Right cardiac atrium (tissue), 5 donors: ENCODE measurements around the gene NUDT14. TPM values are rescaled to one million over a fixed set of nuclear protein-coding genes. Genes with fewer than 3 reads are reported as not detected.

Experiments used
- ATAC-seq, 2 donors: fragments of 200-7000 bp; cut with Tn5 transposase; one replicate each; pipeline versions ENCODE4 v1.8.0 to v1.9.1; 2020; ENCODE audit warnings: moderate library complexity in 2 of 2, mild to moderate bottlenecking in 1 of 2
- DNase-seq, 3 donors: peaks; one replicate each; pipeline ENCODE4 v3.0.0-alpha.2; 2020
- H3K27ac ChIP-seq: one replicate; pipeline ENCODE4 v1.5.1; 2013; ENCODE audit warnings: mild to moderate bottlenecking, low read length, control low read depth, moderate library complexity
- H3K27me3 ChIP-seq: one replicate; pipeline ENCODE4 v1.6.1; 2013; ENCODE audit not compliant: control insufficient read depth, insufficient read depth
- H3K4me1 ChIP-seq: one replicate; pipeline ENCODE4 v1.6.1; 2013; ENCODE audit warnings: low read length; ENCODE audit not compliant: control insufficient read depth, insufficient read depth
- H3K4me3 ChIP-seq: one replicate; pipeline ENCODE4 v1.5.1; 2013; ENCODE audit warnings: low read length, control low read depth
- H3K9me3 ChIP-seq: one replicate; pipeline ENCODE4 v1.6.1; 2013; ENCODE audit warnings: low read length; ENCODE audit not compliant: control insufficient read depth
- WGBS: extraction: QIAGEN DNeasy Blood & Tissue Kit; methylation state at CpG from one replicate; pipeline ENCODE4 v1.1.7; 2013; 5-methylcytosine and 5-hydroxymethylcytosine counted together
- intact Hi-C, 4 donors: fragments of 100-400 bp; cut with DNase I; formaldehyde crosslinking; loops; one replicate each; pipeline versions ENCODE4 v1.11.0 to v1.14.0; 2022 to 2023
- polyA plus RNA-seq: library from polyadenylated mRNA; stranded (reverse); fragments of 200-250 nt; gene quantifications from one replicate; pipeline ENCODE4 v1.2.3, GENCODE V29; 2013
- total RNA-seq, 4 donors: library from RNA; stranded (reverse); fragmentation: NEBNext Ultra II Directional; extraction: Animal tissue kit (Norgen Biotek cat#: 25700); gene quantifications; one replicate each; pipeline ENCODE4 v1.2.1, GENCODE V29; 2021
- donor health status: healthy with polysubstance abuse.
- donor health status: DM: no; HTN: yes; CAD: no.
- donor health status: DM: no; HTN: no; CAD: no.
- donor health status: DM: no; HTN: yes; CAD: no; lungs with severe emphysema.
- donor health status: DM: yes; HTN: yes; CAD: no.

Gene NUDT14
- total and polyA plus RNA-seq, 5 donors, result 23.9 to 35.5 (median 31.4) TPM

DNA sequence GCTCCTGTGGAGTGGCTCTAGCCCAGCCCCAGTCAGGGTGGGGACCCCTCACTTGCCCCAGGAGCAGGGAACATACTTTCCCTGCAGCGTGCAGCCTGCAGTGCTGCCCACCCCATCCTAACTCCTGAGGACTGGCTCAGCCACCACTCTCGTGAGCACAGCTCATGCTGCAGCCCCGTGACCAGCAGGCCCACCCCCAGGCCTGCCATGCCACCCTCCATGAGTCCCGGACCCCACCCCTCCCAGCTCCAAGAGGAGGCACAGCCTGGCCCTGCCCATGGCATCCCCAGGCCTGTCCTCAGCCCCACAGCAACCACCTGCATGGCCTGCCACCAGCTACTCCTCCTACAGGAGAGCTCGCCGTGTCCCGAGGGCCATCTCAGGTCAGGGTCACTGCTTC is 8.6 kb downstream of the NUDT14 start:
- no peak for ATAC-seq
- WGBS, result 65% methylated on average over 7 of the region's 7 CpGs

DNA sequence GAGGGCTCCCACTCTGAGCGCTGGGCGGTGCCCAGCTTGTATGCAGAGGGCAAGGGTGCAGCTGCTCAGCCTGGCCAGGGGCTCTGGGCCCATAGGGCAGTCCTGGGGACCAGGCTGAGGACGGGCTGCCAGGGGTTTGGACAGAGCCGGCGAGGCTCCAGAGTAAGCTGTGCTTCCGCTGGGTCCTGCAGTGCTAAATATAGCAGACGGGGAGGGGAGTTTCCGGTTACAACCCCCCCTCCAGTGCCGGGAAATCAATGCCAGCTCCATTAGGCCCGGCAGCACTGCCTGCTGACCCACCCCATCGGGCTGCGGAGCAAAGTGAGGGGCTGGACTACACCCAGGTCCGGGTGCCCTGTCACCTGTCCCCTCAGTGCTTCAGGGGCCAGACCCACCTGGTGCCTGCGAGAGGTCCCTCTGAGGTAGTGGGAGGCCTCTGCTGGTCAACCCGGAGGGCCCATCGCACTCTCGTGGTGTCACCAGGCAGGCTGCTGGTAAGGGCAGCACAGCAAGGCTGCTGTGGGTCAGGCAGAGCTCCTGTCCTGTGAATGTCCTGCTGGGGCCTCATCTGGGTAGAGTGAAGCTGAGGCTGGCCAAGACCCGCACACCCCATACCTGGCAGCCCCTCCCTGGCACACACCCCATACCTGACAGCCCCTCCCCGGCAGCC is 10.0 kb downstream of the NUDT14 start:
- peaks cover 3% of the 10 kb centered on the region for H3K4me1 ChIP-seq
- intact Hi-C loops, result no loop called here
- peak; percentile 16 to 22 for ATAC-seq

More for the DNA sequence above, 8.6 kb downstream of the NUDT14 start:
- no peak for DNase-seq
- Histone ChIP-seq H3K27ac (no peak overlapping the region), H3K9me3 (no peaks in the 10 kb centered on the region), H3K4me1 (peaks cover 3% of the 10 kb centered on the region), H3K4me3 (no peak overlapping the region), H3K27me3 (no peaks in the 10 kb centered on the region)
- intact Hi-C loops, result no loop called here

DNA sequence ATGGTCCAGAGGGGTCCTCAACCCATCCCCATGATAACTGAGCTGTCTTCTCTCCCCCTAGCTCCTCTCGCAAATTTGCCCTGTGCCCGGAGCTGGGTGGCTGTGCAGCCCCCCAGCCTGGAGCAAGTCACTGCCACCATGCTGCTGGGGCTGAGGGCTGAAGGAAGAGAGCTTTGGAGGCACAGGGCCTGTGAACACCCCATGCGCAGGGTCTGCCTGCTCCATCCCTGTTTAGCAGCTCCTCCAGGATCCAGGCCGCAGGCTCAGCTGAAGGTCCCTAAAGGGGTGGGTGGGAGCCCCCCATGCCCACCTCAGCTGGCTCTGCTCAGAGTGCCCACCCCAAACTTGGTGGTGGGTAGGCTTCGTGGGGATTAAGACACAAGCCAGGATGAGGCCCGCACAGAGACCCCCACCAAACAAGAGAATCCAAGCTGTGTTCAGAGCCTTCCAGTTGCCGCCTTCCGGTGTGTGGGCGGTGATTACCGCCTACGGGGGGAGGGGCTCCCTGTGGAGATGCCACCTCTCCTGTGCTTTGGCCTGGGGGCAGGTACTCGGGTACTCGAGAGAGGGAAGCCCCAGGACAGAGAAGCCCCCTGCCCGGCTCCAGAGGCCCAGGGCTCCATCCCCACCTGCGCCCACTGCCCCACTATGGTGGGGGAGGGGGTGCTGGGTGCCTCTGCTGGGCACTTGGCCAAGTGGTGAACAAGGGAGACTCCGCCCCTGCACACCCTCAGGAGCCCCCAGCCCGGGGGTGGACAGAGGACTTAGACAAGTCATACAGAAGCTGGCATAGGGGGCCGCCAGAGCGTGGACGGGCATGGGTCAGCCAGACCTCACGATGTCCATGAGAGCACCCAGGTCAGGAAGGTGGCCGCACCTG is 11.1 kb downstream of the NUDT14 start:
- H3K4me1 ChIP-seq, result peaks cover 3% of the 10 kb centered on the region
- intact Hi-C loops, result loop anchor here in 1 of 4 donors (5.0 kb wide), 1 partner anchor 78 kb away; no protein-coding TSS in a partner anchor
- DNase-seq (no peak), ATAC-seq (no peak)
- H3K4me3 ChIP-seq, result no peak overlapping the region
- WGBS, result 81% methylated on average over 22 of the region's 22 CpGs
- H3K27me3 ChIP-seq, result no peaks in the 10 kb centered on the region
- H3K27ac ChIP-seq, result no peak overlapping the region
- H3K9me3 ChIP-seq, result no peaks in the 10 kb centered on the region

More for the DNA sequence above, 10.0 kb downstream of the NUDT14 start:
- no peak overlapping the region for H3K27ac ChIP-seq
- H3K27me3 ChIP-seq, result no peaks in the 10 kb centered on the region
- DNase-seq, result no peak
- WGBS, result 21% methylated on average over 19 of the region's 19 CpGs
- H3K9me3 ChIP-seq, result no peaks in the 10 kb centered on the region
- no peak overlapping the region for H3K4me3 ChIP-seq

DNA sequence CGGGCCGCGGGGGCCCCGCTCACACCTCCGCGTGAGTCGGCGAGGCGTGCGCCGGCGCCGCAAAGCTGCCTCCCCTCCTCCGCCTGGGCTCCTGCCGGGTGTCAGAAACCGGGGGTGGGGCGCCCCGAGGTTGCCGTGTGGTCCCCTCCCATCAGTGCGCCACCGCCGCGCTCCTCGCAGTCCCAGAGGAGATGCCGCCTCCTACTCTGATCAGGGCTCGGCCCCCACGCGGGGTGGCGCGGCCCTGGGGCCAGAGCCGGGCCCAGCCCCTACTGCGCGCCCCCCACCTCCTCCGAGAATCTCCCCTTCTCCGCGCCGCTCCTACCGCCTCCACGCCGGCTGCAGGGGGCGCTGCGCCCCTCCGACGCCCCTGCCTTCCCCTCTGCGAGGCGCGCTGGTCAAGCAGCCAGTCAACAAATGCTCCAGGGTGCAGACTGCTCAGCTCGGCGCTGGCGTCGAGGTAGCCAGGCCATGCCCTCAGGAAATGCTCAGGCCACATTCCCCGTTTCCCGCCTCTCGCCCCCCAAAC is 12.1 kb downstream of the NUDT14 start:
- 10% methylated on average over 54 of the region's 54 CpGs for WGBS
- intact Hi-C loops, result loop anchor here in 1 of 4 donors (5.0 kb wide), 1 partner anchor 77 kb away; no protein-coding TSS in a partner anchor
- H3K27me3 ChIP-seq, result no peaks in the 10 kb centered on the region
- H3K27ac ChIP-seq, result no peak overlapping the region
- peak; percentile 22 to 23 for ATAC-seq
- H3K4me3 ChIP-seq, result peak overlapping the region; percentile 67
- peaks cover 3% of the 10 kb centered on the region for H3K4me1 ChIP-seq
- no peaks in the 10 kb centered on the region for H3K9me3 ChIP-seq
- DNase-seq, result no peak

GRCh38 chr14:105168496-105168978 is 12.6 kb downstream of the NUDT14 start, which contains the start of gene JAG2:
JAG2 (minus strand) TSS chr14:105168776; CDS start chr14:105168420, 356 bp downstream.
- ATAC-seq, result no peak
- no peak within 1 kb of the TSS for H3K27ac ChIP-seq
- intact Hi-C loops, result loop anchor here in 1 of 4 donors (5.0 kb wide), 1 partner anchor 76 kb away; no protein-coding TSS in a partner anchor
- no peaks in the 10 kb centered on the region for H3K27me3 ChIP-seq
- under 1% methylated on average over 83 of the region's 84 CpGs for WGBS
- DNase-seq, result peak; percentile 60 to 84 (median 84)
- peaks cover 3% of the 10 kb centered on the region for H3K4me1 ChIP-seq
- no peaks in the 10 kb centered on the region for H3K9me3 ChIP-seq
- H3K4me3 ChIP-seq, result peak within 1 kb of the TSS; percentile 67

GRCh38 chr14:105168093-105168420 is 13.1 kb downstream of the NUDT14 start:
- ATAC-seq (no peak), DNase-seq (no peak)
- intact Hi-C loops, result loop anchor here in 1 of 4 donors (5.0 kb wide), 1 partner anchor 76 kb away; no protein-coding TSS in a partner anchor
- H3K27me3 ChIP-seq, result no peaks in the 10 kb centered on the region
- H3K27ac ChIP-seq, result no peak overlapping the region
- WGBS, result under 1% methylated on average over 43 of the region's 46 CpGs
- H3K4me3 ChIP-seq, result peak overlapping the region; percentile 67
- H3K9me3 ChIP-seq, result no peaks in the 10 kb centered on the region
- H3K4me1 ChIP-seq, result peaks cover 3% of the 10 kb centered on the region

- H3K27me3 ChIP-seq, result no peaks in the 10 kb centered on the region
- no peak for ATAC-seq
- peaks cover 3% of the 10 kb centered on the region for H3K4me1 ChIP-seq
- no peak for DNase-seq
- WGBS, result 3% methylated on average over 115 of the region's 116 CpGs
- peak overlapping the region; percentile 67 for H3K4me3 ChIP-seq
- H3K27ac ChIP-seq, result no peak overlapping the region
- H3K9me3 ChIP-seq, result no peaks in the 10 kb centered on the region
- intact Hi-C loops, result loop anchor here in 1 of 4 donors (5.0 kb wide), 1 partner anchor 75 kb away; no protein-coding TSS in a partner anchor
Measured at GRCh38 chr14:105167303-105168092, 13.6 kb downstream of the NUDT14 start.

- WGBS, result 59% methylated on average over 22 of the region's 22 CpGs
- peaks cover 3% of the 10 kb centered on the region for H3K4me1 ChIP-seq
- no peaks in the 10 kb centered on the region for H3K9me3 ChIP-seq
- H3K4me3 ChIP-seq, result no peak overlapping the region
- H3K27ac ChIP-seq, result no peak overlapping the region
- no peak for ATAC-seq
- intact Hi-C loops, result loop anchor here in 1 of 4 donors (5.0 kb wide), 1 partner anchor 74 kb away; no protein-coding TSS in a partner anchor
- no peak for DNase-seq
- H3K27me3 ChIP-seq, result no peaks in the 10 kb centered on the region
Measured at GRCh38 chr14:105166571-105167302, 14.4 kb downstream of the NUDT14 start.

DNA sequence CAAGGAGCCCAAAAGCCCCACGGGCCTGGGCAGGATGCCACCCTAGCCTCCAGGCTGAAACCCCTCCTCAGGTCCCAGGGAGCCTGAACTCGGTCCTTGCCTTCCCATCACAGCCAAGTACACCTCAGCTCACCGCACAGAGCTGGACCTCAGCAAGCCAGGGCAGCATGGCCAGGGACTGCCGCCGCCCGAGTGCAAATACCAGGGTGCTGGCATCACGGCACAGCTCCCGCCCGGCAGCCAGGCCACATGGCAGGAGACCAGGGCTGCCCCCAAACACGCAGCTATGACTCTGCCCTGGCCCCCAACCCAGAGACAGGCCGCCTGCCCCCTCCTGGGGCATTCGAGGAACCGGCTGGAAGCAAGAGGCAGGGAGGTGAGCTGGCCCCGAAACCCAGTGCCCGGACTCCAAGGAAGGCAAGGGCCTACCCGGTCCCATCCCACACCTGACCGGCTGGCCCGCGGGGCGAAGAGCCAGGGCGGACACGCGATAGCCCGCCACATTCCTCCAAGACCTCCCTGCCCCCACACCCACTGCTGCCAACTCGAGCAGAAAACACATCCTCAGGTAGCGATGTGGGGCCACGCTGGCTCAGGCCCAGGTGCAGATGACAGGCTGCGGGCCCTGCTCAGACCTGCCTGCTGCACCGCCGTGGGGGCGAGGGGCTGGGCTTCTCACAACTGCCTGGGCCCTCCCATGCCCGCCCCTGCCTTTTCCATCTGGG is 15.2 kb downstream of the NUDT14 start:
- Histone ChIP-seq H3K27ac (no peak overlapping the region), H3K4me3 (no peak overlapping the region), H3K9me3 (no peaks in the 10 kb centered on the region), H3K27me3 (no peaks in the 10 kb centered on the region), H3K4me1 (peaks cover 3% of the 10 kb centered on the region)
- ATAC-seq, result no peak
- WGBS, result 87% methylated on average over 32 of the region's 32 CpGs
- intact Hi-C loops, result loop anchor here in 1 of 4 donors (5.0 kb wide), 1 partner anchor 74 kb away; no protein-coding TSS in a partner anchor
- DNase-seq, result no peak
